NCI-H226 (cell line): Measurements from ENCODE around the gene FEN1.

Experiments used
- DNase-seq: peaks from one replicate; pipeline ENCODE4 v3.0.0-alpha.2; 2015

The FEN1 gene

GRCh38 chr11:61846362-61847020 is 53.8 kb downstream of the FEN1 start:
- DNase-seq = no peak
